GM18505 (cell line): Measurements from ENCODE around the gene C9orf43.
"Not testable (repeated sequence)": the region's sequence is repeated elsewhere in the genome, so short reads cannot be mapped to it uniquely, and the experiment has no call there.

Experiments
- ATAC-seq: cut with Tn5 transposase; IDR thresholded peaks from one replicate; pipeline ENCODE4 v1.9.1; 2021; ENCODE audit not compliant: unreplicated experiment
- POLR2A ChIP-seq: IDR thresholded peaks from 4 replicates; pipeline ENCODE4 v1.6.1; 2011; ENCODE audit warnings: borderline replicate concordance; ENCODE audit not compliant: insufficient read depth, insufficient read length; ENCODE audit errors: extremely low read depth

Gene C9orf43

GRCh38 chr9:113410207-113410864, at the start of gene C9orf43, which contains the start of gene POLE3:
TSS of gene C9orf43 (plus strand) at chr9:113410747. CDS start at chr9:113413494, 2,747 bp downstream.
TSS of gene POLE3 (minus strand) at chr9:113410675. CDS start at chr9:113410293, 382 bp downstream.
- peak; percentile 82 for TF ChIP-seq POLR2A
- peak; percentile 93 for ATAC-seq

- TF ChIP-seq POLR2A: no peak
- no peak for ATAC-seq
These were observed 49.1 kb upstream of the C9orf43 start for GRCh38 chr9:113361304-113362018.

GRCh38 chr9:113363336-113363735, 47.2 kb upstream of the C9orf43 start:
- no peak for TF ChIP-seq POLR2A
- ATAC-seq: no peak

- no peak for ATAC-seq
- TF ChIP-seq POLR2A: no peak
These were observed 45.6 kb upstream of the C9orf43 start for GRCh38 chr9:113364951-113365350.

GRCh38 chr9:113365652-113366051, 44.9 kb upstream of the C9orf43 start:
- not testable (repeated sequence) for ATAC-seq

- TF ChIP-seq POLR2A: no peak
- ATAC-seq: no peak
These were observed 42.1 kb upstream of the C9orf43 start for GRCh38 chr9:113368348-113368981.

- ATAC-seq: no peak
- no peak for TF ChIP-seq POLR2A
These were observed 41.3 kb upstream of the C9orf43 start for GRCh38 chr9:113368982-113369854.

GRCh38 chr9:113369855-113370140, 40.7 kb upstream of the C9orf43 start:
- TF ChIP-seq POLR2A: no peak
- ATAC-seq: no peak

GRCh38 chr9:113370806-113371325, 39.7 kb upstream of the C9orf43 start:
- no peak for ATAC-seq
- no peak for TF ChIP-seq POLR2A

- ATAC-seq: no peak
- no peak for TF ChIP-seq POLR2A
These were observed 38.5 kb upstream of the C9orf43 start for GRCh38 chr9:113372059-113372458.

- no peak for ATAC-seq
- no peak for TF ChIP-seq POLR2A
These were observed 37.3 kb upstream of the C9orf43 start for GRCh38 chr9:113373256-113373655.

GRCh38 chr9:113373676-113374392, 36.7 kb upstream of the C9orf43 start:
- no peak for TF ChIP-seq POLR2A
- ATAC-seq: no peak
